HEK293 (cell line): ENCODE results near the gene CHST15.

Experiments
- CTCF ChIA-PET: fragments of 350-600 bp; formaldehyde crosslinking; extraction: SDS; loops from one replicate; lab custom pipeline; 2021; ENCODE audit warnings: antibody characterized with exemption; lab: Yijun Ruan, JAX
- POLR2A ChIA-PET: fragments of 300-600 bp; formaldehyde crosslinking; extraction: SDS; loops from one replicate; lab custom pipeline; 2020; ENCODE audit warnings: antibody characterized with exemption, inconsistent platforms; lab: Yijun Ruan, JAX
- H3K27ac ChIP-seq: fragments of 200-500 bp; sonication (Bioruptor generic); 2 replicates; pipeline ENCODE4 v1.5.1; 2014; ENCODE audit warnings: low read depth, low read length, control low read depth, inconsistent platforms; ENCODE audit errors: extremely low read depth
- H3K36me3 ChIP-seq, 2 experiments: fragments of 200-500 bp in 1 of 2; sonication (Bioruptor generic) in 1 of 2; 1 replicate in 1 of 2; 2 replicates in 1 of 2; pipeline ENCODE4 v1.5.1; 2014 to 2017; ENCODE audit warnings: inconsistent platforms in 2 of 2, low read length in 2 of 2; ENCODE audit not compliant: control insufficient read depth in 2 of 2, insufficient read depth in 1 of 2
- H3K4me1 ChIP-seq: fragments of 200-500 bp; sonication (Bioruptor generic); 2 replicates; pipeline ENCODE4 v1.5.1; 2014; ENCODE audit warnings: mild to moderate bottlenecking, low read length, inconsistent platforms; ENCODE audit not compliant: control insufficient read depth, insufficient read depth
- H3K4me3 ChIP-seq: 2 replicates; pipeline ENCODE4 v1.5.1; 2011; ENCODE audit warnings: low read depth, mild to moderate bottlenecking, control low read depth, low read length, moderate library complexity
- H3K9me3 ChIP-seq: fragments of 200-500 bp; sonication (Bioruptor generic); 2 replicates; pipeline ENCODE4 v1.5.1; 2014; ENCODE audit warnings: low read depth, low read length, inconsistent platforms; ENCODE audit not compliant: control insufficient read depth, insufficient read depth
- EGR2 ChIP-seq: fragments of 450-650 bp; formaldehyde crosslinking; IDR thresholded peaks from 2 replicates; pipeline ENCODE4 v1.5.1; 2016; ENCODE audit warnings: low read depth, missing biosample characterization, missing genetic modification characterization
- GLIS1 ChIP-seq: fragments of 450-650 bp; formaldehyde crosslinking; IDR thresholded peaks from 2 replicates; pipeline ENCODE4 v1.5.1; 2016; ENCODE audit warnings: missing biosample characterization, missing genetic modification characterization
- SALL2 ChIP-seq: fragments of 450-650 bp; formaldehyde crosslinking; IDR thresholded peaks from 2 replicates; pipeline ENCODE4 v1.5.0; 2017; ENCODE audit warnings: missing biosample characterization, mild to moderate bottlenecking, missing genetic modification characterization, borderline replicate concordance
- YY2 ChIP-seq: fragments of 450-650 bp; formaldehyde crosslinking; IDR thresholded peaks from 2 replicates; pipeline ENCODE4 v1.5.1; 2016; ENCODE audit warnings: missing biosample characterization, missing genetic modification characterization
- ZEB2 ChIP-seq: fragments of 450-650 bp; formaldehyde crosslinking; IDR thresholded peaks from 2 replicates; pipeline ENCODE4 v1.5.1; 2016; ENCODE audit warnings: missing biosample characterization, missing genetic modification characterization
- ZFHX2 ChIP-seq: fragments of 450-650 bp; formaldehyde crosslinking; conservative IDR thresholded peaks from 2 replicates; pipeline ENCODE4 v1.5.1; 2016; ENCODE audit warnings: missing biosample characterization, missing genetic modification characterization
- ZNF140 ChIP-seq: fragments of 450-650 bp; formaldehyde crosslinking; IDR thresholded peaks from 2 replicates; pipeline ENCODE4 v1.5.1; 2016; ENCODE audit warnings: missing biosample characterization, missing genetic modification characterization
- ZNF221 ChIP-seq: fragments of 450-650 bp; formaldehyde crosslinking; IDR thresholded peaks from 2 replicates; pipeline ENCODE4 v1.5.1; 2017; ENCODE audit warnings: missing biosample characterization, missing genetic modification characterization, borderline replicate concordance
- ZNF768 ChIP-seq: fragments of 450-650 bp; formaldehyde crosslinking; IDR thresholded peaks from 2 replicates; pipeline ENCODE4 v1.5.1; 2018; ENCODE audit warnings: missing biosample characterization, mild to moderate bottlenecking, missing genetic modification characterization
- ZSCAN30 ChIP-seq: fragments of 450-650 bp; IDR thresholded peaks from 2 replicates; pipeline ENCODE4 v1.5.1; 2018; ENCODE audit warnings: missing biosample characterization, mild to moderate bottlenecking, missing genetic modification characterization, moderate library complexity
- TF ChIP-seq, protein P1 (sequence below): fragments of 450-650 bp; formaldehyde crosslinking; IDR thresholded peaks from 2 replicates; pipeline ENCODE4 v1.5.1; 2016; ENCODE audit warnings: missing biosample characterization, missing genetic modification characterization
- TF ChIP-seq, protein P2 (sequence below): fragments of 450-650 bp; formaldehyde crosslinking; IDR thresholded peaks from 2 replicates; pipeline ENCODE4 v1.5.1; 2016; ENCODE audit warnings: missing biosample characterization, missing genetic modification characterization
- TF ChIP-seq, protein P3 (sequence below): fragments of 450-650 bp; formaldehyde crosslinking; IDR thresholded peaks from 2 replicates; pipeline ENCODE4 v1.5.1; 2016; ENCODE audit warnings: missing biosample characterization, missing genetic modification characterization, borderline replicate concordance
- TF ChIP-seq, protein P4 (sequence below): fragments of 450-650 bp; formaldehyde crosslinking; IDR thresholded peaks from 2 replicates; pipeline ENCODE4 v1.5.1; 2016; ENCODE audit warnings: missing biosample characterization, missing genetic modification characterization

The CHST15 gene

DNA sequence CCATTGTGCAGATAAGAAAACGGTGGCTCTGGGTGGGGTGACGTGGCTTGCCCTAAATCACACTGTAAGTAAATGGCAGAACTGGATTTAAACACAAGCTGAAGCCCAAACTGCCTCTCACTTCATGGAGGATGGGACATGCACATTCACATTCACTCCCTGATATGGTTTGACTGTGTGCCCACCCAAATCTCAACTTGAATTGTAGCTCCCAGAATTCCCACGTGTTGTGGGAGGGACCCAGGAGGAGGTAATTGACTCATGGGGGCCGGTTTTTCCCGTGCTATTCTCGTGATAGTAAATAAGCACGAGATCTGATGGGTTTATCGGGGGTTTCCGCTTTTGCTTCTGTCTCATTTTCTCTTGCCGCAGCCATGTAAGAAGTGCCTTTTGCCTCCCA is 32.4 kb downstream of the CHST15 start:
- ChIA-PET POLR2A (no interaction called here), CTCF (interaction anchor here (0.7 to 1.2 kb wide), 2 partner anchors 66 to 96 kb away, joined by 3 read pairs; no protein-coding TSS in a partner anchor)
- H3K4me1 ChIP-seq = peaks cover 13% of the 10 kb centered on the region
- H3K9me3 ChIP-seq = no peaks in the 10 kb centered on the region
- H3K27ac ChIP-seq = no peak overlapping the region
- no peak overlapping the region for H3K4me3 ChIP-seq
- TF ChIP-seq, protein P1, sequence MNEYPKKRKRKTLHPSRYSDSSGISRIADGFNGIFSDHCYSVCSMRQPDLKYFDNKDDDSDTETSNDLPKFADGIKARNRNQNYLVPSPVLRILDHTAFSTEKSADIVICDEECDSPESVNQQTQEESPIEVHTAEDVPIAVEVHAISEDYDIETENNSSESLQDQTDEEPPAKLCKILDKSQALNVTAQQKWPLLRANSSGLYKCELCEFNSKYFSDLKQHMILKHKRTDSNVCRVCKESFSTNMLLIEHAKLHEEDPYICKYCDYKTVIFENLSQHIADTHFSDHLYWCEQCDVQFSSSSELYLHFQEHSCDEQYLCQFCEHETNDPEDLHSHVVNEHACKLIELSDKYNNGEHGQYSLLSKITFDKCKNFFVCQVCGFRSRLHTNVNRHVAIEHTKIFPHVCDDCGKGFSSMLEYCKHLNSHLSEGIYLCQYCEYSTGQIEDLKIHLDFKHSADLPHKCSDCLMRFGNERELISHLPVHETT (tag by site-specific recombination) = no peak
- H3K36me3 ChIP-seq = no peaks in the 10 kb centered on the region

DNA sequence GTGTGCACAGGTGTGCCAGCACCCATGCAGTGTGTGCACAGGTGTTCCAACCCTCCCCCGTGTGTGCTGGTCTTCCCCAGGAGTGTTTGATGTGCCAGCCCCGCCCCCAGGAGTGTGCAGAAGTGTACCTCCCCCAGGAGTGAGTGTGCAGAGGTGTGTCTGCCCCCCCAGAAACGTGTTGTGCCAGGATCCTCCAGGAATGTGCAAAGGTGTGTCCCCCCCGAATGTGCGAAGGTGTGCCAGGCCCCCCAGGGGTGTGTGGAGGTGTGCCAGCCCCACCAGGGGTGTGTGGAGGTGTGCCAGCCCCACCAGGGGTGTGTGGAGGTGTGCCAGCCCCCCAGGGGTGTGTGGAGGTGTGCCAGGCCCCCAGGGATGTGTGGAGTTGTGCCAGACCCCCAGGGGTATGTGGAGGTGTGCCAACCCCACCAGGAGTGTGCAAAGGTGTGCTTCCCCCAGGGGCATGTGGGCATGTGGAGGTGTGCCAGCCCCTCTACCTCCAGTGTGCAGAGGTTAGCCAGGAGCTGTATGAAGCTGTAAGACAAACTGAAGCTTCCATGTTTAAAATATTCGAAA is 33.2 kb downstream of the CHST15 start:
- no peak for TF ChIP-seq ZSCAN30 (tag by site-specific recombination)
- TF ChIP-seq ZNF768 (tag by site-specific recombination) = no peak
- TF ChIP-seq ZFHX2 (tag by site-specific recombination) = peak; percentile 27; the same call in 1 of the 2 replicates
- TF ChIP-seq, protein P2, sequence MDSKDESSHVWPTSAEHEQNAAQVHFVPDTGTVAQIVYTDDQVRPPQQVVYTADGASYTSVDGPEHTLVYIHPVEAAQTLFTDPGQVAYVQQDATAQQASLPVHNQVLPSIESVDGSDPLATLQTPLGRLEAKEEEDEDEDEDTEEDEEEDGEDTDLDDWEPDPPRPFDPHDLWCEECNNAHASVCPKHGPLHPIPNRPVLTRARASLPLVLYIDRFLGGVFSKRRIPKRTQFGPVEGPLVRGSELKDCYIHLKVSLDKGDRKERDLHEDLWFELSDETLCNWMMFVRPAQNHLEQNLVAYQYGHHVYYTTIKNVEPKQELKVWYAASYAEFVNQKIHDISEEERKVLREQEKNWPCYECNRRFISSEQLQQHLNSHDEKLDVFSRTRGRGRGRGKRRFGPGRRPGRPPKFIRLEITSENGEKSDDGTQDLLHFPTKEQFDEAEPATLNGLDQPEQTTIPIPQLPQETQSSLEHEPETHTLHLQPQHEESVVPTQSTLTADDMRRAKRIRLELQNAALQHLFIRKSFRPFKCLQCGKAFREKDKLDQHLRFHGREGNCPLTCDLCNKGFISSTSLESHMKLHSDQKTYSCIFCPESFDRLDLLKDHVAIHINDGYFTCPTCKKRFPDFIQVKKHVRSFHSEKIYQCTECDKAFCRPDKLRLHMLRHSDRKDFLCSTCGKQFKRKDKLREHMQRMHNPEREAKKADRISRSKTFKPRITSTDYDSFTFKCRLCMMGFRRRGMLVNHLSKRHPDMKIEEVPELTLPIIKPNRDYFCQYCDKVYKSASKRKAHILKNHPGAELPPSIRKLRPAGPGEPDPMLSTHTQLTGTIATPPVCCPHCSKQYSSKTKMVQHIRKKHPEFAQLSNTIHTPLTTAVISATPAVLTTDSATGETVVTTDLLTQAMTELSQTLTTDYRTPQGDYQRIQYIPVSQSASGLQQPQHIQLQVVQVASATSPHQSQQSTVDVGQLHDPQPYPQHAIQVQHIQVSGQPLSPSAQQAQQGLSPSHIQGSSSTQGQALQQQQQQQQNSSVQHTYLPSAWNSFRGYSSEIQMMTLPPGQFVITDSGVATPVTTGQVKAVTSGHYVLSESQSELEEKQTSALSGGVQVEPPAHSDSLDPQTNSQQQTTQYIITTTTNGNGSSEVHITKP (tag by site-specific recombination) = no peak
- TF ChIP-seq GLIS1 (tag by site-specific recombination) = peak; percentile 100
- peak; percentile 34; the same call in 1 of the 2 replicates for TF ChIP-seq EGR2 (tag by site-specific recombination)
- ChIA-PET CTCF (interaction anchor here (0.7 to 1.2 kb wide), 2 partner anchors 65 to 97 kb away, joined by 3 read pairs; no protein-coding TSS in a partner anchor), POLR2A (no interaction called here)
- Histone ChIP-seq H3K27ac (no peak overlapping the region), H3K9me3 (no peaks in the 10 kb centered on the region), H3K36me3 (no peaks in the 10 kb centered on the region), H3K4me1 (peaks cover 6% of the 10 kb centered on the region), H3K4me3 (no peak overlapping the region)

DNA sequence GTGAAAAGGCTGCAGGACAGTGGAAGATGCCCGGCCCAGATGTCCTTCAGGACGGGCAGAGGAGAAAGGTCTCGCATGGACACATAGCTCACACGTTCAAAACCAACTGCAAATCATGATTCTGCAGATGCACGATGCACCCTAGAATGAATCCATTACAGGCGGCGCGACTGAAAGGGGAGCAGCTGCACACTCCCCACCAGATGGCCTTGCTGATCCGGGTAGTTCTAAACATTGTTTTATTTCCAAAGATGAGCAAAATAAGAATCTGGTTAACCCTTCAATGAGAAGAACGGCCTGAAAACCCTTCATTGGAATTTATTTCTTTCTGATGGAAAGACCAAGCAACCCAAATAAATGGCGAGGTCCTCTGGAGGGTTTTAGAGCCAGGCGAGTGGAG is 33.8 kb downstream of the CHST15 start:
- no peaks in the 10 kb centered on the region for H3K9me3 ChIP-seq
- H3K4me3 ChIP-seq = no peak overlapping the region
- ChIA-PET CTCF (no interaction called here), POLR2A (no interaction called here)
- no peak overlapping the region for H3K27ac ChIP-seq
- no peaks in the 10 kb centered on the region for H3K36me3 ChIP-seq
- peaks cover 5% of the 10 kb centered on the region; the same call in 1 of the 2 replicates for H3K4me1 ChIP-seq
- no peak for TF ChIP-seq ZNF140 (tag by site-specific recombination)
- TF ChIP-seq SALL2 (tag by site-specific recombination) = no peak
- TF ChIP-seq YY2 = no peak
- TF ChIP-seq, protein P3, sequence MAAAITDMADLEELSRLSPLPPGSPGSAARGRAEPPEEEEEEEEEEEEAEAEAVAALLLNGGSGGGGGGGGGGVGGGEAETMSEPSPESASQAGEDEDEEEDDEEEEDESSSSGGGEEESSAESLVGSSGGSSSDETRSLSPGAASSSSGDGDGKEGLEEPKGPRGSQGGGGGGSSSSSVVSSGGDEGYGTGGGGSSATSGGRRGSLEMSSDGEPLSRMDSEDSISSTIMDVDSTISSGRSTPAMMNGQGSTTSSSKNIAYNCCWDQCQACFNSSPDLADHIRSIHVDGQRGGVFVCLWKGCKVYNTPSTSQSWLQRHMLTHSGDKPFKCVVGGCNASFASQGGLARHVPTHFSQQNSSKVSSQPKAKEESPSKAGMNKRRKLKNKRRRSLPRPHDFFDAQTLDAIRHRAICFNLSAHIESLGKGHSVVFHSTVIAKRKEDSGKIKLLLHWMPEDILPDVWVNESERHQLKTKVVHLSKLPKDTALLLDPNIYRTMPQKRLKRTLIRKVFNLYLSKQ (tag by site-specific recombination) = no peak
- TF ChIP-seq EGR2 (tag by site-specific recombination) = no peak
- TF ChIP-seq, protein P4, sequence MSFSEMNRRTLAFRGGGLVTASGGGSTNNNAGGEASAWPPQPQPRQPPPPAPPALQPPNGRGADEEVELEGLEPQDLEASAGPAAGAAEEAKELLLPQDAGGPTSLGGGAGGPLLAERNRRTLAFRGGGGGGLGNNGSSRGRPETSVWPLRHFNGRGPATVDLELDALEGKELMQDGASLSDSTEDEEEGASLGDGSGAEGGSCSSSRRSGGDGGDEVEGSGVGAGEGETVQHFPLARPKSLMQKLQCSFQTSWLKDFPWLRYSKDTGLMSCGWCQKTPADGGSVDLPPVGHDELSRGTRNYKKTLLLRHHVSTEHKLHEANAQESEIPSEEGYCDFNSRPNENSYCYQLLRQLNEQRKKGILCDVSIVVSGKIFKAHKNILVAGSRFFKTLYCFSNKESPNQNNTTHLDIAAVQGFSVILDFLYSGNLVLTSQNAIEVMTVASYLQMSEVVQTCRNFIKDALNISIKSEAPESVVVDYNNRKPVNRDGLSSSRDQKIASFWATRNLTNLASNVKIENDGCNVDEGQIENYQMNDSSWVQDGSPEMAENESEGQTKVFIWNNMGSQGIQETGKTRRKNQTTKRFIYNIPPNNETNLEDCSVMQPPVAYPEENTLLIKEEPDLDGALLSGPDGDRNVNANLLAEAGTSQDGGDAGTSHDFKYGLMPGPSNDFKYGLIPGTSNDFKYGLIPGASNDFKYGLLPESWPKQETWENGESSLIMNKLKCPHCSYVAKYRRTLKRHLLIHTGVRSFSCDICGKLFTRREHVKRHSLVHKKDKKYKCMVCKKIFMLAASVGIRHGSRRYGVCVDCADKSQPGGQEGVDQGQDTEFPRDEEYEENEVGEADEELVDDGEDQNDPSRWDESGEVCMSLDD (tag by site-specific recombination) = no peak
- no peak for TF ChIP-seq ZNF221 (tag by site-specific recombination)
- TF ChIP-seq ZEB2 (tag by site-specific recombination) = no peak
